ENCODE data around the gene OCA2. TPM values are rescaled to one million over a fixed set of nuclear protein-coding genes. Genes with fewer than 3 reads are reported as not detected.

Gene OCA2
- polyA plus RNA-seq, 1 donor (not counting 4 experiments of a cell fraction or from before 2014, with no cell fraction given): 0.05 TPM

- H3K36me3 ChIP-seq (ENCODE audit: control insufficient read depth in 2 of 2, extremely low read depth in 1 of 2, insufficient read depth in 2 of 2, low read length in 2 of 2): no peaks in the 10 kb centered on the region
Measured at GRCh38 chr15:27854601-27855000, 244.5 kb downstream of the OCA2 start.

GRCh38 chr15:27853624-27854455 is 245.3 kb downstream of the OCA2 start:
- Histone ChIP-seq H3K27ac (ENCODE audit: control insufficient read depth, insufficient read depth, low read length) (no peak overlapping the region), H4K20me1 (ENCODE audit: control insufficient read depth, extremely low read depth, insufficient read depth, low read length) (no peaks in the 10 kb centered on the region), H3K36me3 (ENCODE audit: control insufficient read depth in 2 of 2, extremely low read depth in 1 of 2, insufficient read depth in 2 of 2, low read length in 2 of 2) (no peaks in the 10 kb centered on the region), H3K9ac (ENCODE audit: control insufficient read depth, extremely low read depth, insufficient read depth, low read length) (no peak overlapping the region), H3K27me3 (ENCODE audit: control insufficient read depth, extremely low read depth, insufficient read depth, low read length) (no peaks in the 10 kb centered on the region), H3K9me3 (ENCODE audit: control insufficient read depth, low read depth, low read length) (peaks cover 3% of the 10 kb centered on the region), H3K4me3 (ENCODE audit: control insufficient read depth in 2 of 3, extremely low read depth in 1 of 3, insufficient read depth in 2 of 3, low read depth in 1 of 3, low read length in 3 of 3) (no peak overlapping the region), H3K79me2 (ENCODE audit: control insufficient read depth, insufficient read depth, low read length) (no peaks in the 10 kb centered on the region), H2AFZ (ENCODE audit: control insufficient read depth, low read length) (no peak overlapping the region), H3K4me2 (ENCODE audit: control insufficient read depth, extremely low read depth, insufficient read depth, low read depth, low read length) (no peak overlapping the region), H3K9me1 (ENCODE audit: control insufficient read depth, extremely low read depth, insufficient read depth, low read length) (no peaks in the 10 kb centered on the region), H3K4me1 (ENCODE audit: control insufficient read depth, extremely low read depth, insufficient read depth, low read length) (no peaks in the 10 kb centered on the region)
- DNase-seq (ENCODE audit: low read depth, low spot score) (no peak), FAIRE-seq (no peak)
- no peak for TF ChIP-seq EZH2 (IDR thresholded peaks at IDR 0.05; ENCODE audit: low read length)
- TF ChIP-seq CTCF (optimal IDR thresholded peaks at IDR 0.05 in 1 of 3, IDR thresholded peaks at IDR 0.05 in 1 of 3, conservative IDR thresholded peaks at IDR 0.05 in 1 of 3; ENCODE audit: extremely low read depth in 1 of 3, insufficient read depth in 2 of 3, low read length in 3 of 3): no peak
- dilution Hi-C loops (cut with MboI; ENCODE audit: extremely low pct_ligation_motif_present, low sequenced_read_pairs): no loop called here

More at GRCh38 chr15:27854601-27855000, 244.5 kb downstream of the OCA2 start:
- no peak overlapping the region for H3K4me3 ChIP-seq (ENCODE audit: control insufficient read depth in 2 of 3, extremely low read depth in 1 of 3, insufficient read depth in 2 of 3, low read depth in 1 of 3, low read length in 3 of 3)
- H4K20me1 ChIP-seq (ENCODE audit: control insufficient read depth, extremely low read depth, insufficient read depth, low read length): no peaks in the 10 kb centered on the region
- no peak overlapping the region for H3K4me2 ChIP-seq (ENCODE audit: control insufficient read depth, extremely low read depth, insufficient read depth, low read depth, low read length)
- H3K27me3 ChIP-seq (ENCODE audit: control insufficient read depth, extremely low read depth, insufficient read depth, low read length): no peaks in the 10 kb centered on the region
- TF ChIP-seq EZH2 (IDR thresholded peaks at IDR 0.05; ENCODE audit: low read length) (no peak), CTCF (optimal IDR thresholded peaks at IDR 0.05 in 1 of 3, IDR thresholded peaks at IDR 0.05 in 1 of 3, conservative IDR thresholded peaks at IDR 0.05 in 1 of 3; ENCODE audit: extremely low read depth in 1 of 3, insufficient read depth in 2 of 3, low read length in 3 of 3) (no peak)
- no peak overlapping the region for H2AFZ ChIP-seq (ENCODE audit: control insufficient read depth, low read length)
- FAIRE-seq: no peak
- dilution Hi-C loops (cut with MboI; ENCODE audit: extremely low pct_ligation_motif_present, low sequenced_read_pairs): no loop called here
- no peaks in the 10 kb centered on the region for H3K9me1 ChIP-seq (ENCODE audit: control insufficient read depth, extremely low read depth, insufficient read depth, low read length)
- no peaks in the 10 kb centered on the region for H3K9me3 ChIP-seq (ENCODE audit: control insufficient read depth, low read depth, low read length)
- H3K79me2 ChIP-seq (ENCODE audit: control insufficient read depth, insufficient read depth, low read length): no peaks in the 10 kb centered on the region
- DNase-seq (ENCODE audit: low read depth, low spot score): no peak
- H3K4me1 ChIP-seq (ENCODE audit: control insufficient read depth, extremely low read depth, insufficient read depth, low read length): no peaks in the 10 kb centered on the region
- no peak overlapping the region for H3K9ac ChIP-seq (ENCODE audit: control insufficient read depth, extremely low read depth, insufficient read depth, low read length)
- no peak overlapping the region for H3K27ac ChIP-seq (ENCODE audit: control insufficient read depth, insufficient read depth, low read length)
